Measurements from ENCODE around the gene CD4.

The CD4 gene

GRCh38 chr12:6851153-6851920 is 62.0 kb downstream of the CD4 start, which contains the start of gene CDCA3 (continued):
- peak; percentile 69; the same call in 1 of the 2 replicates for TF ChIP-seq ZBTB10 (tag by site-specific recombination; IDR thresholded peaks at IDR 0.05)
- no peak for TF ChIP-seq ZNF133 (tag by site-specific recombination; IDR thresholded peaks at IDR 0.05)
- TF ChIP-seq ZBTB44 (tag by site-specific recombination; IDR thresholded peaks at IDR 0.05): peak; percentile 83
- TF ChIP-seq KLF10 (tag by site-specific recombination; IDR thresholded peaks at IDR 0.05): peak; percentile 45
- TF ChIP-seq ZNF558 (tag by site-specific recombination; IDR thresholded peaks at IDR 0.05): no peak
- TF ChIP-seq ZNF629 (tag by site-specific recombination; IDR thresholded peaks at IDR 0.05): peak; percentile 61; the same call in 1 of the 2 replicates
- TF ChIP-seq ZNF132 (tag by site-specific recombination; IDR thresholded peaks at IDR 0.05; ENCODE audit: borderline replicate concordance): no peak
- peak; percentile 93 for TF ChIP-seq SP2 (tag by site-specific recombination; IDR thresholded peaks at IDR 0.05)
- no peak for TF ChIP-seq HIC1 (tag by site-specific recombination; IDR thresholded peaks at IDR 0.05)
- TF ChIP-seq ZNF658 (tag by site-specific recombination; IDR thresholded peaks at IDR 0.05): no peak
- TF ChIP-seq ZNF660 (tag by site-specific recombination; IDR thresholded peaks at IDR 0.05): peak; percentile 8; the same call in 1 of the 2 replicates
- TF ChIP-seq KLF17 (tag by site-specific recombination; IDR thresholded peaks at IDR 0.05): 0 out of 2 replicates have a peak, but pooled peaks have one; percentile 31
- TF ChIP-seq ZNF426 (tag by site-specific recombination; IDR thresholded peaks at IDR 0.05): no peak
- TF ChIP-seq KLF8 (tag by site-specific recombination; IDR thresholded peaks at IDR 0.05): peak; percentile 44; the same call in 1 of the 2 replicates
- no peak for TF ChIP-seq ZNF146 (tag by site-specific recombination; IDR thresholded peaks at IDR 0.05)
- no peak for TF ChIP-seq ZNF529 (tag by site-specific recombination; IDR thresholded peaks at IDR 0.05; ENCODE audit: insufficient replicate concordance)
- TF ChIP-seq ZNF555 (tag by site-specific recombination; conservative IDR thresholded peaks at IDR 0.05): no peak
- no peak for TF ChIP-seq ZSCAN5A (tag by site-specific recombination; IDR thresholded peaks at IDR 0.05)
- 0 out of 2 replicates have a peak, but pooled peaks have one; percentile 31 for TF ChIP-seq ZNF391 (tag by site-specific recombination; IDR thresholded peaks at IDR 0.05; ENCODE audit: borderline replicate concordance, low read depth)
- no peak for TF ChIP-seq REST (tag by site-specific recombination; IDR thresholded peaks at IDR 0.05)
- TF ChIP-seq ZNF596 (tag by site-specific recombination; IDR thresholded peaks at IDR 0.05): no peak
- TF ChIP-seq ZIC2 (tag by site-specific recombination; IDR thresholded peaks at IDR 0.05): no peak
- no peak for TF ChIP-seq ZFP69B (tag by site-specific recombination; IDR thresholded peaks at IDR 0.05)
- TF ChIP-seq ZNF548 (tag by site-specific recombination; IDR thresholded peaks at IDR 0.05): no peak
- no peak for TF ChIP-seq SETDB1 (IDR thresholded peaks at IDR 0.05; ENCODE audit: insufficient read length, low read length)
- no peak for TF ChIP-seq FEZF1 (tag by site-specific recombination; IDR thresholded peaks at IDR 0.05)
- TF ChIP-seq ZNF76 (tag by site-specific recombination; IDR thresholded peaks at IDR 0.05; ENCODE audit: borderline replicate concordance, low read depth): peak; percentile 88
